ENCODE results near the gene ANXA1. TPM values are rescaled to one million over a fixed set of nuclear protein-coding genes. Genes with fewer than 3 reads are reported as not detected.
"Not testable (repeated sequence)": the region's sequence is repeated elsewhere in the genome, so short reads cannot be mapped to it uniquely, and the experiment has no call there.

ANXA1 gene
- total RNA-seq, 1 experiment from 2014 or later, result 8.3 TPM

DNA sequence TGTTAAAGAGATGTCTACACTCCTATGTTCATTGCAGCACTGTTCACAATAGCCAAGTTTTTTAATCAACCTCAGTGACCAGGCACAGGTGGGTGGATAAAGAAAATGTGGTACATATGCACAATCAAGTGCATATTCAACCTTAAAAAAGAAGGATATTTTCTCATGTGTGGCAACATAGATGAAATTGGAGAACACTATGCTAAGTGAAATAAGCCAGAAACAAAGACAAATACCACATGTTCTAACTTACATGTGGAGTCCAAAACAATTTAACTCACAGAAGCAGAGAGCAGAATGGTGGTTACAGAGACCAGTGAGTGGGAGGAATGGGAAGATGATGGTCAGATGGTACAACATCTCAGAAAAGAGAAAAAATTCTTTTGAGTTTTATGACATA, 31.8 kb downstream of the ANXA1 start:
- TF ChIP-seq, protein P1, sequence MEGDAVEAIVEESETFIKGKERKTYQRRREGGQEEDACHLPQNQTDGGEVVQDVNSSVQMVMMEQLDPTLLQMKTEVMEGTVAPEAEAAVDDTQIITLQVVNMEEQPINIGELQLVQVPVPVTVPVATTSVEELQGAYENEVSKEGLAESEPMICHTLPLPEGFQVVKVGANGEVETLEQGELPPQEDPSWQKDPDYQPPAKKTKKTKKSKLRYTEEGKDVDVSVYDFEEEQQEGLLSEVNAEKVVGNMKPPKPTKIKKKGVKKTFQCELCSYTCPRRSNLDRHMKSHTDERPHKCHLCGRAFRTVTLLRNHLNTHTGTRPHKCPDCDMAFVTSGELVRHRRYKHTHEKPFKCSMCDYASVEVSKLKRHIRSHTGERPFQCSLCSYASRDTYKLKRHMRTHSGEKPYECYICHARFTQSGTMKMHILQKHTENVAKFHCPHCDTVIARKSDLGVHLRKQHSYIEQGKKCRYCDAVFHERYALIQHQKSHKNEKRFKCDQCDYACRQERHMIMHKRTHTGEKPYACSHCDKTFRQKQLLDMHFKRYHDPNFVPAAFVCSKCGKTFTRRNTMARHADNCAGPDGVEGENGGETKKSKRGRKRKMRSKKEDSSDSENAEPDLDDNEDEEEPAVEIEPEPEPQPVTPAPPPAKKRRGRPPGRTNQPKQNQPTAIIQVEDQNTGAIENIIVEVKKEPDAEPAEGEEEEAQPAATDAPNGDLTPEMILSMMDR (IDR thresholded peaks at IDR 0.05; ENCODE audit: insufficient read depth in 1 of 2, low read depth in 1 of 2, low read length in 1 of 2, severe bottlenecking in 1 of 2, unreplicated experiment in 1 of 2), result no peak
- H3K27me3 Mint-ChIP-seq (ENCODE audit: insufficient read depth, unreplicated experiment), result no peaks in the 10 kb centered on the region
- ChIA-PET POLR2A (no interaction called here), CTCF (no interaction called here)
- H3K27ac Mint-ChIP-seq (ENCODE audit: unreplicated experiment), result no peak overlapping the region
- no peak overlapping the region for H3K4me3 Mint-ChIP-seq (ENCODE audit: unreplicated experiment)
- Histone ChIP-seq H3K4me1 (no peaks in the 10 kb centered on the region), H3K9me3 (no peaks in the 10 kb centered on the region), H3K27me3 (replicated peaks; ENCODE audit: control insufficient read depth, insufficient read depth, low read length) (no peaks in the 10 kb centered on the region), H3K36me3 (ENCODE audit: control insufficient read depth, insufficient read depth, low read length) (no peaks in the 10 kb centered on the region), H3K4me3 (ENCODE audit: low read depth, low read length) (no peak overlapping the region)
- no peak for DNase-seq
- H3K9me3 Mint-ChIP-seq (ENCODE audit: unreplicated experiment), result no peaks in the 10 kb centered on the region
- intact Hi-C loops (cut with micrococcal nuclease; ENCODE audit: unreplicated experiment), result loop anchor here (5.0 kb wide), 1 partner anchor 326 kb away; no protein-coding TSS in a partner anchor
- no peaks in the 10 kb centered on the region for H3K36me3 Mint-ChIP-seq (ENCODE audit: insufficient read depth, unreplicated experiment)
- no TSS peak for BruUV-seq (replicated peaks)
- H3K4me1 Mint-ChIP-seq (ENCODE audit: low read depth, unreplicated experiment), result no peaks in the 10 kb centered on the region

- intact Hi-C loops (cut with micrococcal nuclease; ENCODE audit: unreplicated experiment), result loop anchor here (1.0 to 5.0 kb wide), 2 partner anchors 77 to 327 kb away; no protein-coding TSS in a partner anchor
- no peaks in the 10 kb centered on the region for H3K9me3 Mint-ChIP-seq (ENCODE audit: unreplicated experiment)
Observed at GRCh38 chr9:73183917-73184861, 32.5 kb downstream of the ANXA1 start.

GRCh38 chr9:73191109-73191508, 39.4 kb downstream of the ANXA1 start:
- H3K27me3 Mint-ChIP-seq (ENCODE audit: insufficient read depth, unreplicated experiment); H3K4me3 ChIP-seq (ENCODE audit: low read depth, low read length); POLR2A ChIA-PET; H3K27me3 ChIP-seq (replicated peaks; ENCODE audit: control insufficient read depth, insufficient read depth, low read length); DNase-seq; BruUV-seq (replicated peaks); H3K27ac Mint-ChIP-seq (ENCODE audit: unreplicated experiment); H3K9me3 ChIP-seq; intact Hi-C loops (cut with micrococcal nuclease; ENCODE audit: unreplicated experiment); H3K4me3 Mint-ChIP-seq (ENCODE audit: unreplicated experiment); H3K4me1 Mint-ChIP-seq (ENCODE audit: low read depth, unreplicated experiment); CTCF ChIA-PET; H3K9me3 Mint-ChIP-seq (ENCODE audit: unreplicated experiment); H3K36me3 ChIP-seq (ENCODE audit: control insufficient read depth, insufficient read depth, low read length); H3K36me3 Mint-ChIP-seq (ENCODE audit: insufficient read depth, unreplicated experiment); H3K4me1 ChIP-seq: not testable (repeated sequence)

More at GRCh38 chr9:73183917-73184861, 32.5 kb downstream of the ANXA1 start:
- no peak overlapping the region for H3K27ac Mint-ChIP-seq (ENCODE audit: unreplicated experiment)
- TF ChIP-seq, protein P1 (IDR thresholded peaks at IDR 0.05; ENCODE audit: insufficient read depth in 1 of 2, low read depth in 1 of 2, low read length in 1 of 2, severe bottlenecking in 1 of 2, unreplicated experiment in 1 of 2), result no peak
- H3K27me3 Mint-ChIP-seq (ENCODE audit: insufficient read depth, unreplicated experiment), result no peaks in the 10 kb centered on the region
- H3K36me3 Mint-ChIP-seq (ENCODE audit: insufficient read depth, unreplicated experiment), result no peaks in the 10 kb centered on the region
- ChIA-PET POLR2A (no interaction called here), CTCF (no interaction called here)
- no TSS peak for BruUV-seq (replicated peaks)
- no peaks in the 10 kb centered on the region for H3K9me3 ChIP-seq
- no peaks in the 10 kb centered on the region for H3K4me1 Mint-ChIP-seq (ENCODE audit: low read depth, unreplicated experiment)
- no peak overlapping the region for H3K4me3 ChIP-seq (ENCODE audit: low read depth, low read length)
- no peak for DNase-seq
- no peaks in the 10 kb centered on the region for H3K4me1 ChIP-seq
- no peaks in the 10 kb centered on the region for H3K27me3 ChIP-seq (replicated peaks; ENCODE audit: control insufficient read depth, insufficient read depth, low read length)
- H3K36me3 ChIP-seq (ENCODE audit: control insufficient read depth, insufficient read depth, low read length), result no peaks in the 10 kb centered on the region
- H3K4me3 Mint-ChIP-seq (ENCODE audit: unreplicated experiment), result no peak overlapping the region
